GM23338 (cell line): ENCODE measurements around the gene COMP. TPM values are rescaled to one million over a fixed set of nuclear protein-coding genes. Genes with fewer than 3 reads are reported as not detected.

Experiments used
- CREB1 ChIP-seq: fragments of 250-450 bp; sonication (Bioruptor Pico); IDR thresholded peaks from 2 replicates; pipeline ENCODE4 v1.5.0; 2020; ENCODE audit warnings: low read depth, mild to moderate bottlenecking, moderate library complexity
- ETS1 ChIP-seq: IDR thresholded peaks from 2 replicates; pipeline ENCODE4 v1.6.1; 2016; ENCODE audit warnings: antibody characterized with exemption
- JUNB ChIP-seq: IDR thresholded peaks from one replicate; pipeline ENCODE4 v1.6.1; 2016; ENCODE audit warnings: antibody characterized with exemption; ENCODE audit not compliant: unreplicated experiment
- ZNF114 ChIP-seq: fragments of 250-450 bp; sonication (Bioruptor Pico); IDR thresholded peaks from 2 replicates; pipeline ENCODE4 v1.5.0; 2020; ENCODE audit warnings: mild to moderate bottlenecking, moderate library complexity
- ZNF462 ChIP-seq: fragments of 250-450 bp; sonication (Bioruptor Pico); IDR thresholded peaks from 2 replicates; pipeline ENCODE4 v1.5.0; 2020; ENCODE audit warnings: mild to moderate bottlenecking, moderate library complexity
- polyA plus RNA-seq: library from polyadenylated mRNA; unstranded; fragments of >200 nt; fragmentation: Nextera tagmentation; extraction: Ambion mirVana; gene quantifications from 2 replicates; pipeline ENCODE4 v1.2.1, GENCODE V29; 2016
- total RNA-seq: library from RNA; depleted of rRNA; stranded (reverse); fragments of >200 nt; shearing (Covaris generic); gene quantifications from 2 replicates; pipeline ENCODE4 v1.2.3, GENCODE V29; 2014
- TF ChIP-seq, protein P1 (sequence below), 2 experiments: fragments of 200-600 bp in 1 of 2; sonication (generic) in 1 of 2; conservative IDR thresholded peaks; 2 replicates each; pipeline versions ENCODE4 v1.5.1 to v1.6.1; 2016 to 2017; ENCODE audit warnings: antibody characterized with exemption in 2 of 2, low read depth in 2 of 2, mild to moderate bottlenecking in 2 of 2, moderate library complexity in 1 of 2

Gene COMP
- total and polyA plus RNA-seq, 2 experiments from 2014 or later, result 0.58 to 0.63 TPM

DNA sequence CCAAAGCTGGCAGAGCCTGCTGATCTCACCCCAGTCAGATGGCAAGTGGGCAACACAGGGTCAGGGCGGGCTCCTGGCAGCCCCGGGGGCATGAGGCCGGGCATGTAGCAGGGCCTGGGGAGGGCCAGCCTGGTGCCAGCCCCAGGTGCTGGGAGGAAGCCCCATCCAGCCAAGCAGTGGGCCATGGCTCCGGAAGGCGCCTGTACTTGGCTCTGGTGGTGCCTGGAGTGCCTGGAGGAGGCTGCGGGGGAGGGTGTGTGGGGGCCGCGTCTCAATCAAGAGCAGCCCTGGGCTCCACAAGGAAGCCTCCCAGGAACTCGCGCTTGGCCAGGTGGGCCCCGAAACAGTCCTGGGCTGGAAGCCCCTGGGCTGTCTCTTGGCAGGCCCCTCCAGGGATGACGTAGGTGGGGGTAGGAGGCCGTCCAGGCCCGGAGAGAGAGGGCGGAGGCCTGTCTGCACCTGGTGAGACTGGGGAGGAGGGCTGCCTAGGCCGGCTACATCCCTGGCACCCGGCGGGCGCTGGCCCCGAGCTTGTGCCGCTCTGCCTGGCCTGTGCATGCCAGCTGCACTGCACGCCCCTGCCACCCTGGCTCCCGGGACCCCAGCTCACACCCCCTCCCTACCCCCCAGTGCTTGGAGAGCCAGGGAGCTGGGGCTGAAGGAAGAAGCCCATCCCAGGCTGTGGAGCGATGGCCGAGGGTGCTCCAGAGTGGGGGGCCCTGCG, 45.9 kb downstream of the COMP start (continued):
- TF ChIP-seq ZNF462, result no peak
- TF ChIP-seq, protein P1, sequence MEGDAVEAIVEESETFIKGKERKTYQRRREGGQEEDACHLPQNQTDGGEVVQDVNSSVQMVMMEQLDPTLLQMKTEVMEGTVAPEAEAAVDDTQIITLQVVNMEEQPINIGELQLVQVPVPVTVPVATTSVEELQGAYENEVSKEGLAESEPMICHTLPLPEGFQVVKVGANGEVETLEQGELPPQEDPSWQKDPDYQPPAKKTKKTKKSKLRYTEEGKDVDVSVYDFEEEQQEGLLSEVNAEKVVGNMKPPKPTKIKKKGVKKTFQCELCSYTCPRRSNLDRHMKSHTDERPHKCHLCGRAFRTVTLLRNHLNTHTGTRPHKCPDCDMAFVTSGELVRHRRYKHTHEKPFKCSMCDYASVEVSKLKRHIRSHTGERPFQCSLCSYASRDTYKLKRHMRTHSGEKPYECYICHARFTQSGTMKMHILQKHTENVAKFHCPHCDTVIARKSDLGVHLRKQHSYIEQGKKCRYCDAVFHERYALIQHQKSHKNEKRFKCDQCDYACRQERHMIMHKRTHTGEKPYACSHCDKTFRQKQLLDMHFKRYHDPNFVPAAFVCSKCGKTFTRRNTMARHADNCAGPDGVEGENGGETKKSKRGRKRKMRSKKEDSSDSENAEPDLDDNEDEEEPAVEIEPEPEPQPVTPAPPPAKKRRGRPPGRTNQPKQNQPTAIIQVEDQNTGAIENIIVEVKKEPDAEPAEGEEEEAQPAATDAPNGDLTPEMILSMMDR (conservative IDR thresholded peaks at IDR 0.05; ENCODE audit: low read depth in 2 of 2), result no peak
- TF ChIP-seq JUNB, result no peak
- TF ChIP-seq ZNF114 (CRISPR knock-in tag), result no peak
- no peak for TF ChIP-seq CREB1 (CRISPR knock-in tag)
- TF ChIP-seq ETS1, result no peak
